ENCODE measurements around the gene RASGRP4. TPM values are rescaled to one million over a fixed set of nuclear protein-coding genes. Genes with fewer than 3 reads are reported as not detected.
"Not testable (repeated sequence)": the region's sequence is repeated elsewhere in the genome, so short reads cannot be mapped to it uniquely, and the experiment has no call there.

RASGRP4 gene
- total and polyA plus RNA-seq, 4 donors = 3.5 to 39.0 (median 8.7) TPM

- peaks cover 0 to 9% (median 0%) of the 10 kb centered on the region in 5 donors for H3K4me1 ChIP-seq (ENCODE audit: control insufficient read depth in 5 of 5, insufficient read depth in 5 of 5, low read length in 5 of 5)
- H3K27me3 ChIP-seq (ENCODE audit: control insufficient read depth in 3 of 3, insufficient read depth in 3 of 3, low read length in 2 of 3) = no peaks in the 10 kb centered on the region
- 81 to 90% methylated on average over 11 of the region's 11 CpGs for WGBS, 2 donors
- no peak for ATAC-seq (ENCODE audit: insufficient read depth, low FRiP score)
- TF ChIP-seq, protein P1, sequence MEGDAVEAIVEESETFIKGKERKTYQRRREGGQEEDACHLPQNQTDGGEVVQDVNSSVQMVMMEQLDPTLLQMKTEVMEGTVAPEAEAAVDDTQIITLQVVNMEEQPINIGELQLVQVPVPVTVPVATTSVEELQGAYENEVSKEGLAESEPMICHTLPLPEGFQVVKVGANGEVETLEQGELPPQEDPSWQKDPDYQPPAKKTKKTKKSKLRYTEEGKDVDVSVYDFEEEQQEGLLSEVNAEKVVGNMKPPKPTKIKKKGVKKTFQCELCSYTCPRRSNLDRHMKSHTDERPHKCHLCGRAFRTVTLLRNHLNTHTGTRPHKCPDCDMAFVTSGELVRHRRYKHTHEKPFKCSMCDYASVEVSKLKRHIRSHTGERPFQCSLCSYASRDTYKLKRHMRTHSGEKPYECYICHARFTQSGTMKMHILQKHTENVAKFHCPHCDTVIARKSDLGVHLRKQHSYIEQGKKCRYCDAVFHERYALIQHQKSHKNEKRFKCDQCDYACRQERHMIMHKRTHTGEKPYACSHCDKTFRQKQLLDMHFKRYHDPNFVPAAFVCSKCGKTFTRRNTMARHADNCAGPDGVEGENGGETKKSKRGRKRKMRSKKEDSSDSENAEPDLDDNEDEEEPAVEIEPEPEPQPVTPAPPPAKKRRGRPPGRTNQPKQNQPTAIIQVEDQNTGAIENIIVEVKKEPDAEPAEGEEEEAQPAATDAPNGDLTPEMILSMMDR (IDR thresholded peaks at IDR 0.05; ENCODE audit: control extremely low read depth, extremely low read depth) = no peak
- H3K36me3 ChIP-seq (ENCODE audit: control insufficient read depth in 4 of 4, insufficient read depth in 4 of 4, low read length in 4 of 4) = peaks cover 0 to 2% (median 0%) of the 10 kb centered on the region in 4 donors
- no peak overlapping the region for H3K27ac ChIP-seq (ENCODE audit: low read depth in 1 of 2, low read length in 1 of 2)
- H3K9ac ChIP-seq (ENCODE audit: insufficient read depth in 1 of 2, low read length in 2 of 2) = no peak overlapping the region
- no peak overlapping the region for H3K4me3 ChIP-seq
- no peaks in the 10 kb centered on the region for H3K9me3 ChIP-seq (ENCODE audit: control insufficient read depth in 4 of 4, insufficient read depth in 3 of 4, low read length in 3 of 4)
- DNase-seq = no peak
These were observed 13.1 kb downstream of the RASGRP4 start for GRCh38 chr19:38412961-38413360.

- Histone ChIP-seq H3K36me3 (ENCODE audit: control insufficient read depth in 4 of 4, insufficient read depth in 4 of 4, low read length in 4 of 4) (peaks cover 0 to 2% (median 0%) of the 10 kb centered on the region in 4 donors), H3K4me3 (no peak overlapping the region), H3K9me3 (ENCODE audit: control insufficient read depth in 4 of 4, insufficient read depth in 3 of 4, low read length in 3 of 4) (no peaks in the 10 kb centered on the region), H3K9ac (ENCODE audit: insufficient read depth in 1 of 2, low read length in 2 of 2) (no peak overlapping the region), H3K27ac (ENCODE audit: low read depth in 1 of 2, low read length in 1 of 2) (no peak overlapping the region), H3K4me1 (ENCODE audit: control insufficient read depth in 5 of 5, insufficient read depth in 5 of 5, low read length in 5 of 5) (peaks cover 0 to 5% (median 0%) of the 10 kb centered on the region in 5 donors), H3K27me3 (ENCODE audit: control insufficient read depth in 3 of 3, insufficient read depth in 3 of 3, low read length in 2 of 3) (no peaks in the 10 kb centered on the region)
- no peak for ATAC-seq (ENCODE audit: insufficient read depth, low FRiP score)
- no peak for DNase-seq
- 93 to 97% methylated on average over 8 of the region's 8 CpGs for WGBS, 2 donors
- TF ChIP-seq, protein P1 (IDR thresholded peaks at IDR 0.05; ENCODE audit: control extremely low read depth, extremely low read depth) = no peak
These were observed 13.5 kb downstream of the RASGRP4 start for GRCh38 chr19:38412491-38412890.

GRCh38 chr19:38411898-38412297, 14.1 kb downstream of the RASGRP4 start:
- not testable (repeated sequence) for H3K9ac ChIP-seq (ENCODE audit: insufficient read depth in 1 of 2, low read length in 2 of 2); H3K9me3 ChIP-seq (ENCODE audit: control insufficient read depth in 4 of 4, insufficient read depth in 3 of 4, low read length in 3 of 4); DNase-seq; H3K4me1 ChIP-seq (ENCODE audit: control insufficient read depth in 5 of 5, insufficient read depth in 5 of 5, low read length in 5 of 5); H3K36me3 ChIP-seq (ENCODE audit: control insufficient read depth in 4 of 4, insufficient read depth in 4 of 4, low read length in 4 of 4); H3K27ac ChIP-seq (ENCODE audit: low read depth in 1 of 2, low read length in 1 of 2); H3K27me3 ChIP-seq (ENCODE audit: control insufficient read depth in 3 of 3, insufficient read depth in 3 of 3, low read length in 2 of 3); H3K4me3 ChIP-seq; ATAC-seq (ENCODE audit: insufficient read depth, low FRiP score)
- 91 to 93% methylated on average over 5 of the region's 5 CpGs for WGBS, 2 donors

GRCh38 chr19:38411041-38411712, 14.8 kb downstream of the RASGRP4 start:
- Histone ChIP-seq H3K4me3 (no peak overlapping the region), H3K27ac (ENCODE audit: low read depth in 1 of 2, low read length in 1 of 2) (no peak overlapping the region), H3K9ac (ENCODE audit: insufficient read depth in 1 of 2, low read length in 2 of 2) (no peak overlapping the region), H3K4me1 (ENCODE audit: control insufficient read depth in 5 of 5, insufficient read depth in 5 of 5, low read length in 5 of 5) (no peaks in the 10 kb centered on the region), H3K36me3 (ENCODE audit: control insufficient read depth in 4 of 4, insufficient read depth in 4 of 4, low read length in 4 of 4) (peaks cover 0 to 10% (median 5%) of the 10 kb centered on the region in 4 donors), H3K27me3 (ENCODE audit: control insufficient read depth in 3 of 3, insufficient read depth in 3 of 3, low read length in 2 of 3) (no peaks in the 10 kb centered on the region), H3K9me3 (ENCODE audit: control insufficient read depth in 4 of 4, insufficient read depth in 3 of 4, low read length in 3 of 4) (no peaks in the 10 kb centered on the region)
- TF ChIP-seq, protein P1 (IDR thresholded peaks at IDR 0.05; ENCODE audit: control extremely low read depth, extremely low read depth) = no peak
- ATAC-seq (ENCODE audit: insufficient read depth, low FRiP score) (no peak), DNase-seq (no peak)
- 90 to 92% methylated on average over 13 of the region's 13 CpGs for WGBS, 2 donors

DNA sequence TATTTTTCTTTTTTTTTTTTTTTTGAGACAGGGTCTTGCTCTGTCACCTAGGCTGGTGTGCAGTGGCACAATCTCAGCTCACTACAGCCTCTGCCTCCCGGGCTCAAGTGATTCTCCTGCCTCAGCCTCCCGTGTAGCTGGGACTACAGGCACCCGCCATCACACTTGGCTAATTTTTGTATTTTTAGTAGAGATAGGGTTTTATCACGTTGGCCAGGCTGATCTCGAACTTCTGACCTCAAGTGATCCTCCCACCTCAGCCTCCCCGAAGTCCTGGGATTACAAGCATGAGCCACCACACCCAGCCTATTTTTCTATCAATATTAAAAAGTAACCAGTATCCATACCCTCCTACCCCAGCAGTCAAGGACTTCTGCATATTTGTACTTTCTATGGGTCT, 15.6 kb downstream of the RASGRP4 start:
- not testable (repeated sequence) for ATAC-seq (ENCODE audit: insufficient read depth, low FRiP score); H3K9ac ChIP-seq (ENCODE audit: insufficient read depth in 1 of 2, low read length in 2 of 2); DNase-seq; H3K27me3 ChIP-seq (ENCODE audit: control insufficient read depth in 3 of 3, insufficient read depth in 3 of 3, low read length in 2 of 3); H3K27ac ChIP-seq (ENCODE audit: low read depth in 1 of 2, low read length in 1 of 2); H3K4me1 ChIP-seq (ENCODE audit: control insufficient read depth in 5 of 5, insufficient read depth in 5 of 5, low read length in 5 of 5); H3K4me3 ChIP-seq; H3K9me3 ChIP-seq (ENCODE audit: control insufficient read depth in 4 of 4, insufficient read depth in 3 of 4, low read length in 3 of 4)
- whole genome bisulfite sequencing, 2 donors = 80 to 95% methylated on average over 6 of the region's 6 CpGs
- H3K36me3 ChIP-seq (ENCODE audit: control insufficient read depth in 4 of 4, insufficient read depth in 4 of 4, low read length in 4 of 4) = peaks cover 0 to 10% (median 6%) of the 10 kb centered on the region in 4 donors

All from lung (tissue), 12 donors.